Myocyte (in vitro differentiated cells): Measurements from ENCODE around the gene BRD7. TPM values are rescaled to one million over a fixed set of nuclear protein-coding genes. Genes with fewer than 3 reads are reported as not detected.
"Not testable (repeated sequence)": the region's sequence is repeated elsewhere in the genome, so short reads cannot be mapped to it uniquely, and the experiment has no call there.

ENCODE experiments used
- DNase-seq: peaks from one replicate; pipeline ENCODE4 v3.0.0-alpha.2; 2012; ENCODE audit warnings: low read depth
- total RNA-seq: library from RNA; depleted of rRNA; stranded (reverse); fragments of >200 nt; gene quantifications from 2 replicates; pipeline ENCODE4 v1.2.3, GENCODE V29; 2014

Gene BRD7
- total RNA-seq, 1 donor from 2014 or later, result 56.3 TPM

DNA sequence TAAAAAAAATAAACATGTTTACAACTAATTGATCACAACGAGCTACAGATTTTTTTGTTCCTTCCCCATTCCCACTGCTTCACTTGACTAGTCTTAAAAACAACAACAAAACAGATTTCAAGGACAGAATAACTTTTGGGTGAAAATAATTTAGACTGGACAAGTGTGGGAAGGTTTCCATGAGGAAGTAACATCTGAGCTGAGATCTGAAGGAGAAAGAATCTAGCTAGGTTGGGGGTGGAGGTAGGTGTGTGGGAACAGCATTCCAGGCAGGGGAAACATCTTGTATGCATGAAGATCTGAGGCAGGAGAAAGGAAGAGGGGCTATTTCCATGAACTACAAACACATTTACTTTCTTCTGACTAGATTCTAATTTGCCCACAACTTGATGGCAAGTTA is 9.2 kb downstream of the BRD7 start:
- DNase-seq, result no peak

DNA sequence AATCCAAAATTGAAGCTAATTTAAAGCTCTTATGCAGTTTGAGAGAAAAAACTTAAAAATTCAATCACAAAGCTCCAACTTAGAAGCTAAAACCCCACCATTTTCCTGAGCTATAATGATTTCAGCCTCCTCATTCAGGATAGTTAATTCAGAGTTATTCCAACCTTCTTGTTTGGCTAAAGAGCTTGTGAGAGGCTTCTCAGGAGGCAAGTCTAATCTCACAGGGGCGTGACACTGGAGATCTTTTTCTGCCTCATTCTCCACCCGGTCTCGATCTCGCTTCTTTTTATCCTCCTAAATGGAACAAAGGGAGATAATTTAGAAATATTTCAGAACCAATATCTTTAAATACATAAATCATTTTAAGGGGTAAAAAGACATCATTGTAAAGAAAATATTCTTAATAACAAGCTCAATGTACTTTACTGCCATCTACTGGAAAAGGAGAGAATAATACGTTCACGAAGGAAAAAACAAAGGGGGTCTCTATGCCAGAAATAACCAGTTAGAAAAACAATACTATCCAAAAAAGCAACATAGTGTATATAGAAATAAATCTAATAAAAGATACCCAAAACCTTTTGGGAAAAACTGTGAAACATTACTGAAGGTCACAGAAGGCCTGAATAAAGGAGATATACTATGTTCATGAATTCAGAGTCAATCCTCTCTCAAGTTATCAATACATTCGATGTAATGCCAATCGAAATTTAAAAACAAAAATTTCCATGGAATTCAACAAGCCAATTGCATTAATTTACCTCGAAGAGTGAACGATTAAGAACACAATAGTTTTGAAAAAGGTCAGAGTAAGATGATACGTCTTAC is 13.9 kb downstream of the BRD7 start:
- DNase-seq, result no peak

DNA sequence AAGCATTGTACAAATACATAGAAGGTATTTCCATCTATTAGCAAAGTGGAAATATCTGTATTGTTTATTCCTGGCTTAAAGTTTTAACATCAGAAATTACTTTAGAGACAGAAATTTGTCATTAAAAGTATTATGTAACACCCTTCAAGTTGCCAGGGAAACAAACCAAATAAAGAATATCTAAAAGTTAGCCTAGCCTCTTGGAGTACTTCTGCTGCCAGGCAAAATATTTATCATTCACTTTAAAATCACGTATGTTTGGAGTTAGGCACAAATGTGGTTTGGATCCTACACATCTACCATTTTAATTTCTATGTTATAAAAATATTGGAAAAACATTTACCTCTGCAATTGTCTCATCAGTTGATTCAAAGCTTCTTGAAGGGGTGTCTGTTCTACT is 14.7 kb downstream of the BRD7 start:
- no peak for DNase-seq

DNA sequence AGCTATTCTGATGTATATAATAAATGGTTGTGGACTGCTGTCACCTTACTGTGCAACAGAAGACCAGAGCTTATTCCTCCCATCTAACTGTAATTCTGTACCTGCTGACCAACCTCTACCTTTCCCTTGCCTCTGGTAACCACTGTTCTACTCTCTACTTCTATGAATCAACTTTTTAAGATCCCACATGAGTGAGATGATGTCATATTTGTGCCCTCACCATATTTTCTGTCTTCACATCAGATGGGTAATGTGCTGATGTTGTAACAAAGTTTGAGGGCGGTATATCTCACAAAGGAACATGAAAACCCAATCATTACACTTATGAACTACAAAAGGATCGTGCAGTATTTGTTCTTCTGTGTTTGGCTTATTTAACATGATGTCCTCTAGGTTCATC is 16.8 kb downstream of the BRD7 start:
- DNase-seq, result no peak

GRCh38 chr16:50351116-50351515 is 17.7 kb downstream of the BRD7 start:
- no peak for DNase-seq

DNA sequence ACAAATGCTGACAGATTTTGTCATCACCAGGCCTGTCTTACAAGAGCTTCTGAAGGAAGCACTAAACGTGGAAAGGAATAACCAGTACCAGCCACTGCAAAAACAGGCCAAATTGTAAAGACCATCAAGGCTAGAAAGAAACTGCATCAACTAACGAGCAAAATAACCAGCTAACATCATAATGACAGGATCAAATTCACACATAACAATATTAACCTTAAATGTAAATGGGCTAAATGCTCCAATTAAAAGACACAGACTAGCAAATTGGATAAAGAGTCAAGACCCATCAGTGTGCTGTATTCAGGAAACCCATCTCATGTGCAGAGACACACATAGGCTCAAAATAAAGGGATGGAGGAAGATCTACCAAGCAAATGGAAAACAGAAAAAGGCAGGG is 23.6 kb downstream of the BRD7 start:
- DNase-seq, result not testable (repeated sequence)

- DNase-seq, result not testable (repeated sequence)
Measured at GRCh38 chr16:50343566-50343965, 25.2 kb downstream of the BRD7 start.

- DNase-seq, result no peak
Measured at GRCh38 chr16:50340578-50340977, 28.2 kb downstream of the BRD7 start.

GRCh38 chr16:50338371-50339231 is 30.2 kb downstream of the BRD7 start:
- DNase-seq, result no peak

GRCh38 chr16:50336884-50337283 is 31.9 kb downstream of the BRD7 start:
- no peak for DNase-seq

DNA sequence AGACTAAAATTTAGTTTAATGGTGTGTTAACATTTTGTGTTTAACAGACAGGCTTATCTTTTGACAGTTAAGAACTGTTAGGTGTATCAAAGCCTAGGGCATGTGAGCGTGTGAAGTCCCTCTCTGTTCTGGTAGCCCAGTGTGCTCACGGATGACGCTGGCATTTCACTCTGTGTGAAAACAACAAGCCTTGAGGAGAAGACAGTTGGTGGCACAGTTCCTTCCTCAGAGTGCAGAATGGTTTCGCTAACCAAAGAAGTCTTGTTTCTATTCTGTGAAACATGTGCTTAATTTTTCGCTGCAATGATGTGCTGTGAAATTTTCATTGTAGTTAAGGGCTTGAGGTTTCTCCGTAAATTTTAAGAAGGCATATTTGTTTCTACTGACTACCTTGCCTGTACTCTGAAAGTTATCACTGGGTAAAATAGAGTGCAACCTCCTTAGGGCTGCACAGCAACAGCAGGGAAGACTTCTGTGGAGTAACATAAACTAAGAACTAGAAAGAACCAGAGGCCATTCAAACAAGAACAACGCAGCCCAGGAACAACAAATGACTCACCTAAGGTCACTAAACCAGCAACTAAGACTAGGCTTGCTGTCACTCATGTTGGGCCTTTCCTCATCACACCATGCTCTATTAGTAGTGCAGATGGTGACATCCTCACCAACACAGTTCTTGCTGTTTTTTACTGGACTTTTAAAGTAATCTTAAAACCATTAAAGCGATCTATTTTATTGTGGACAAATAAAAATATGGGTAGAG is 33.4 kb downstream of the BRD7 start:
- DNase-seq, result no peak

DNA sequence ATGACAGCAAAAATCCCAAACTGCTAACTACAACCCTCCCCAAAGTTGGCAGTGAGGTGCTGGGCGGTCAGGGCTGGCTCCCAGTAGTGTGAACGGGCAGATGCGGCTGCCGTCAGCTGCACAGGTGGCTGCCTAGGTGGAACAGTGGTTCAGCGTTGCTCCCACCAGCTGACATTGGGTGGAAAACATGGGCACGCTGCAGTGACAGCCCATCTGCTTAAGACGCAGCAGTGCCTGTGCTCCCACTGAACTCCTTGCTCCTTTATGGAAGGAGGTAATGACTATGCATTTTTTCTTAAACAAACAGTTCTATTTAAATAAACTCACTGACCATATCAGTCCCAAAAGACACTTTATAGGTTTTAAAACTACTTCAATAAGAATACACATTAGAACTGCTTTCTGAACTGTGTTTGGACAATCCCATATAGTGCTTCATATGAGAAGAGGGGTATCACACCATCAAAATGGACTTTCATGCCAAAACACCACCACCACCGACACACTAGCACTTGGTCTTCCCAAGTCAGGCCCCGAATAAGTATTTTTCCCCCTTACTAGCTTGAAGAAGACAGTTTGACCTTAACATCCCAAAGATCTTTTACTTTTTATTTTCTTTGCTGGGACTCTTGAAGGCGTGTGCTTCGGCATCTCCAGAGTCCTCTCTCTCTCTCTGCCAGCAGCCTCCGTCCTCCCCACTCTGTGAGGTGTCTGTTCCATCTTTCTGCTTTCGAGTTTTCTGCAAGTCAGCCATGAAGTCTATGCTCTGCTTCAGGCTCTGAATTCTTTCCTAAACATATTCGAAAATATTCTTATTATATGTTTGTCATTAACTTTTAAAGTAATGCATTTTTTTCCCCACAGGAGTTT is 34.4 kb downstream of the BRD7 start:
- no peak for DNase-seq

DNA sequence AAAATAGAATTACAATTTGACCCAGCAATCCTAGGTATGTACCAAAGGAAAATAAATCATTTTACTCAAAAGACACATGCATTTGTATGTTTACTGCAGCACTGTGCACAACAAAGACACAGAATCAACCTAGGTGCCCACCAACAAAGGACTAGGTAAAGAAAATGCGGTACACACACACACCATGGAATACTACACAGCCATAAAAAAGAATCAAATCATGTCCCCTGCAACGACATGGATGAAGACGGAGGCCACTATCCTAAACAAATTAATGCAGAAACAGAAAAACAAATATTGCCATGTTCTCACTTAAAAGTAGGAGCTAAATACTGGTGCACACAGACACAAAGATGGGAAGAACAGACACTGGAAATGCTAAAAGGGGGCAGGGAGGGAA is 36.2 kb downstream of the BRD7 start:
- no peak for DNase-seq

- no peak for DNase-seq
Measured at GRCh38 chr16:50331570-50331969, 37.2 kb downstream of the BRD7 start.

DNA sequence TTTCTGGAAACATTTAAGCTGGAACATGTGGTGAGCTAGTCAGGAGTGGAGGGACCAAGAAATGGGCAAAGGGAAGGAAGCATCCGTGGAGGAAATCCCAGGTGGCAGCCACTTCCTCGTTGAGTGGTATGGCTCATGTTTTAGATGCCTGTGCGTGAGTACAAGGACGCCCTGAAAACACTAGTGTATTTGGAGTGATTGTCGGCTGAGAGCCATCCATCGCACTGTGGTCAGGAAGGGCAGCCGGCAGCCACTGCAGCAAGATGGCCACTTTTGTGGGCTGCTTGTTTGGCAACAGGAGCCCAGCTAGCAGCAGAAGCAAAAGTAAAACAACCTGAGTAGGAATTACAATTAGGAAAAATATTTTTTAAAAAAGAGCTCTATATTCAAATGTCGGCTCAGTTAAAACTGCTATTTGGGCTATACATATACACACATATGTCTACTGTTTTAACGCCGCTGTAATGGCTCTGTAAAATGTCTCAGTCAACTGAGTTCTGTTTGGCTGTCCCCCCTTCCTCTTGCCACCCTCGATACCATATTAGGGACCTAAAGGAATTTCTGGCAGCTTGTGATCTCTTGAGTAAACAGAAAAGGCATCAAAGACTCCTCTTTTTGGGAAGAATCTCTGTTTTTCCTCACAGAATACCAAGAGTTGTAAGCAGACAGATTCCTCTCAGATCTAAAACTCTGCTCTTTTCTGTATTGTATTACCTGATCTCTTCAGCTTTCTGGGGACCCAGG is 39.2 kb downstream of the BRD7 start:
- no peak for DNase-seq

DNA sequence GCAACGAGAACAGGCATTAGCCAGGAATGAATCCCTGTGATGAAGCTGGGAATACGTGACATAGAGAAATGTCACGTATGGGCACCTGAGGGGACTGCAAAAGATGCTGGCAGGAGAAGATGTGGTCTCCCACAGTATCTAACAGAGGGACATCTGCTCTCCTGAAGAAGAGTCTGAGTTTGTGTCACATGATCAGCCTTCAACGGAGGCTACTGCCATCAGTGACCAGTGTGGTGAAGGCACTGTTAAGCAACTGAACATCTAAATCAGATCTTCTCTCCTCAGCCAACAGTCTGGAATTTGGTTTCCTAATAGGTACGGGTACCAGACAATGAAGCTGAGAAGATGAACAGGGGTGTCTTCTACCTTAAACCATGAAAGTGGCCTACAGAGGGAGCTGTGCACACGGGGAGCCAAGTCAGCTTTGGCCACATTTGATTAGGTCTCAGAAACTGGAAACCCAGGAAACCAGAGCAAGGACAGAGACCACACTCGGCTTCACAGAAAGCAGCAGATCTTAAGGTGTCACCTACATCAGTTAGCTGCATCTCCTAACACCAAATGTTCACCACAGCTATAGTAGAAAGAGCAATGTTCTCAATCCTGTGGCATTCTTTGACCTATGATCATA is 41.8 kb downstream of the BRD7 start:
- DNase-seq, result peak; percentile 13

DNA sequence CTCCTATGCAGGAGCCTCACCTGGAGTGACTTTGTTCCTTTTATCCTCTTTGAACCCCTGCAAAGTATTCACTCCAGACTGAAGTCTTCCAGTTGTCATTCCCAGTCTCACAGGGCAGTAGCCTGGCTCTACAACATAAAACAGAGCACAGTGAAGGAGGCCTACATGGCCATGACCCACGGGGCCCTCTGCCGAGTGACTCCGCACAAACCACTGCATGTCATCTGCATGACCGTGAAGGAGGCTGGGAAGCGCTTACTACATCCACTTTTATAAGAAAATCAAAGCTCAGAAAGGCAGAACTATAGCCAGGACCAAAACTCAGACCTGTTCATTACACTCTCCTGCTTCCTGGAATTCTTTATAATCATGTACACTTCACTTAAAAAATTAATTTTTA is 42.5 kb downstream of the BRD7 start:
- no peak for DNase-seq

- no peak for DNase-seq
Measured at GRCh38 chr16:50324345-50324744, 44.4 kb downstream of the BRD7 start.

- peak; percentile 57 for DNase-seq
Measured at GRCh38 chr16:50323335-50324011, 45.3 kb downstream of the BRD7 start.
